Measurements from ENCODE around the gene TSPAN7.

Gene TSPAN7

DNA sequence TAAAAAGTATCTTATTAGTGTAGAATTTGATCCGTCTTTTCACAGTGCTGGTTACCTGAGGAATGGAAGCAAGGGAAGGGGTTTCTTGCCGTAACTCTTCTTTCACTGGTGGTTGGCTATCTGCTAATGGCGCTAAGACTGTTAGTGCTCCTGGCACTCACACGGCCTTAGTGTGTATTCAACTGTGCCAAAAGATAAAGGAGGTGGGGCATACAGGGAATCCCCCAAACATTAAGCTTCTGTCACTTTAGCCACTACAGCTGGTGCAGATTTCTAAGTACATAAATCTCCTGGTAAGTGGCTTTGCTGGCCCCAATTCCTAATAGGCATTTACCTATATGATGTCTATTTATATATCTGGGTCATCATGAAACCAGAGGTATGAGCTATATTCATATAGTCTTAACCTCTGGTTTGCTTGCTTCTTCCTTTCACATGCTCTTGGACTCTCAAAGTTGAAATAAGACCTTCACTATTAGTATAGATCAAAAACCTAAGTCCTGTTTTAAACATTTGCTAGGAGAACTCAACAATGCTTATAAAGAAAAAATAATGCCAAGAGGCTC lies 95.1 kb downstream of the TSPAN7 start:
- no peak for TF ChIP-seq POLR2AphosphoS5 (IDR thresholded peaks at IDR 0.05; ENCODE audit: low read depth, low read length)
- TF ChIP-seq FOXP2 (optimal IDR thresholded peaks at IDR 0.05; ENCODE audit: borderline replicate concordance, extremely low read depth, extremely low read length, insufficient read depth) = no peak
- no peak for TF ChIP-seq TAF1 (IDR thresholded peaks at IDR 0.05; ENCODE audit: borderline replicate concordance, insufficient read depth, low read length)
- TF ChIP-seq, protein P1, sequence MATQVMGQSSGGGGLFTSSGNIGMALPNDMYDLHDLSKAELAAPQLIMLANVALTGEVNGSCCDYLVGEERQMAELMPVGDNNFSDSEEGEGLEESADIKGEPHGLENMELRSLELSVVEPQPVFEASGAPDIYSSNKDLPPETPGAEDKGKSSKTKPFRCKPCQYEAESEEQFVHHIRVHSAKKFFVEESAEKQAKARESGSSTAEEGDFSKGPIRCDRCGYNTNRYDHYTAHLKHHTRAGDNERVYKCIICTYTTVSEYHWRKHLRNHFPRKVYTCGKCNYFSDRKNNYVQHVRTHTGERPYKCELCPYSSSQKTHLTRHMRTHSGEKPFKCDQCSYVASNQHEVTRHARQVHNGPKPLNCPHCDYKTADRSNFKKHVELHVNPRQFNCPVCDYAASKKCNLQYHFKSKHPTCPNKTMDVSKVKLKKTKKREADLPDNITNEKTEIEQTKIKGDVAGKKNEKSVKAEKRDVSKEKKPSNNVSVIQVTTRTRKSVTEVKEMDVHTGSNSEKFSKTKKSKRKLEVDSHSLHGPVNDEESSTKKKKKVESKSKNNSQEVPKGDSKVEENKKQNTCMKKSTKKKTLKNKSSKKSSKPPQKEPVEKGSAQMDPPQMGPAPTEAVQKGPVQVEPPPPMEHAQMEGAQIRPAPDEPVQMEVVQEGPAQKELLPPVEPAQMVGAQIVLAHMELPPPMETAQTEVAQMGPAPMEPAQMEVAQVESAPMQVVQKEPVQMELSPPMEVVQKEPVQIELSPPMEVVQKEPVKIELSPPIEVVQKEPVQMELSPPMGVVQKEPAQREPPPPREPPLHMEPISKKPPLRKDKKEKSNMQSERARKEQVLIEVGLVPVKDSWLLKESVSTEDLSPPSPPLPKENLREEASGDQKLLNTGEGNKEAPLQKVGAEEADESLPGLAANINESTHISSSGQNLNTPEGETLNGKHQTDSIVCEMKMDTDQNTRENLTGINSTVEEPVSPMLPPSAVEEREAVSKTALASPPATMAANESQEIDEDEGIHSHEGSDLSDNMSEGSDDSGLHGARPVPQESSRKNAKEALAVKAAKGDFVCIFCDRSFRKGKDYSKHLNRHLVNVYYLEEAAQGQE (IDR thresholded peaks at IDR 0.05; ENCODE audit: insufficient read depth in 1 of 2, low read depth in 2 of 2, low read length in 2 of 2) = no peak
- no peak for TF ChIP-seq SIN3A (IDR thresholded peaks at IDR 0.05; ENCODE audit: borderline replicate concordance, insufficient read depth, low read length)

DNA sequence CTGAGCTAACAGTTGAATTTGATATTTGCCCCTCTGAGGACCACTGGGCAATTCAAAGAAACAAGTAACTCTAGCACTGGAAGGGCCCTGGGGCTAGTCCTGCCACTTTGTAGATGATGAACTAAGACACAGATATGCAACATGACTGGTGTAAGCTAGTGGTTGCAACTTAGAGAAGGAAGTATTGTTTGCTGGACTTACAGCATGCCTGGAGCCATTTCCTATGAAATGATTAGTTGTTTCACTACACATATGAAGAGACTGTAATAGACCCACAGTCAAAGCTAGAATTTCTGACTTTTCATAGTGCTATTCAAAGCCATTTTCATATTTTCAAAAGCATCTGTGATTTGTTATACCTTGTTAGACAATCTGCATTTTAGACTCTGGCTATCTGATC lies 96.2 kb downstream of the TSPAN7 start:
- TF ChIP-seq FOXP2 (optimal IDR thresholded peaks at IDR 0.05; ENCODE audit: borderline replicate concordance, extremely low read depth, extremely low read length, insufficient read depth) = no peak
- TF ChIP-seq, protein P1 (IDR thresholded peaks at IDR 0.05; ENCODE audit: insufficient read depth in 1 of 2, low read depth in 2 of 2, low read length in 2 of 2) = no peak

DNA sequence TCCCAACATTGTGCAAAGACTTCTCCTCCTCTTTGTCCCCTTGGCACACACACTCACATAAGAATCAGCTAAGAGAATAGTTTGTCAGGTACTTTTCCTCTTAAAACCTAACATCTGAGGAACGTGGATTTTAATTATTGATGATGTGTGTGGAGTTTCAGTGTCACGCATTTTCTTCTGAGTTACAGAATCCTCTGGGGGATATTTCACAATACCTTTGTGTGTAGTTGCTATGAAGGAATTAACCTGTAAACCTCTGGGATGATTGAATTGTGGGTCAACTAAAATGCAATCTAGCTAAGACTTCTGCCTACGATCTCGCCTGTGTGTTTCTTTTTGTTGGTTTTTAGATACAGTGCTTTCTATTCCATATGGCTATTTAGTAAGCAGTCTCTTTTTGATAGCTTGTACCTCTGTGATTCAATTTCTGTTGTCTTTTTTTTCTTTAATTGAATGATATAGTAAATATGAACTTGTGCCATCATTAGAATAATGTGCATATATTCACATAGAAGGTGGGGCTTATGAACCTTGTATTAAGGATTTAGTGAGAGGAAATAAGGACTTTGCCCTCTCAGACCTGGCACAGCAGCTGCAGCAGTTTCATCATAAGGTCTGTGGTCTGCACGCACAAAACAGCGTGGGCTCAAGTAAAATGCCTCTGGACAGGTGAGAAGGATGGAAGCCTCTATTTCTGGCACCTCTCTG lies 99.2 kb downstream of the TSPAN7 start:
- TF ChIP-seq POLR2AphosphoS5 (IDR thresholded peaks at IDR 0.05; ENCODE audit: low read depth, low read length) (no peak), FOXP2 (optimal IDR thresholded peaks at IDR 0.05; ENCODE audit: borderline replicate concordance, extremely low read depth, extremely low read length, insufficient read depth) (no peak), TAF1 (IDR thresholded peaks at IDR 0.05; ENCODE audit: borderline replicate concordance, insufficient read depth, low read length) (no peak), SIN3A (IDR thresholded peaks at IDR 0.05; ENCODE audit: borderline replicate concordance, insufficient read depth, low read length) (no peak)
- TF ChIP-seq, protein P1 (IDR thresholded peaks at IDR 0.05; ENCODE audit: insufficient read depth in 1 of 2, low read depth in 2 of 2, low read length in 2 of 2) = no peak

DNA sequence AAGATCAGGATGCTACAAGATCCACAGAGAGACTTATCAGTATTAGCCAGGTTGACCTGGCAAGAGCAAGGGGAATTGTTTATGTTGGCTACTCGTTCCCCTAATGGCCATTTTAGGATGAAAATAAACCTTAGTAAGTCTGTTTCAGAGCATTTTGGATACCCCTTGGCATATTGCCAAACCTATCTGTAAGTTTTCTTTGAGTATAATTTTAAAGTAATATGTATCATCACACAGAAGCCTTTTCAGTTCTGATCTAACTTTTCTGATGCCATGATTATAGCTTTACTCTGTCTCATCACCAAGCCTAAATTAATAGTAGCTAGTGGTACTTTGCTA lies 99.7 kb downstream of the TSPAN7 start:
- TF ChIP-seq TAF1 (IDR thresholded peaks at IDR 0.05; ENCODE audit: borderline replicate concordance, insufficient read depth, low read length) = no peak

- TF ChIP-seq POLR2AphosphoS5 (IDR thresholded peaks at IDR 0.05; ENCODE audit: low read depth, low read length) = no peak
- TF ChIP-seq SIN3A (IDR thresholded peaks at IDR 0.05; ENCODE audit: borderline replicate concordance, insufficient read depth, low read length) = no peak
- TF ChIP-seq, protein P1 (IDR thresholded peaks at IDR 0.05; ENCODE audit: insufficient read depth in 1 of 2, low read depth in 2 of 2, low read length in 2 of 2) = no peak
- no peak for TF ChIP-seq FOXP2 (optimal IDR thresholded peaks at IDR 0.05; ENCODE audit: borderline replicate concordance, extremely low read depth, extremely low read length, insufficient read depth)
- no peak for TF ChIP-seq TAF1 (IDR thresholded peaks at IDR 0.05; ENCODE audit: borderline replicate concordance, insufficient read depth, low read length)
Measured at GRCh38 chrX:38661561-38661960, 100.2 kb downstream of the TSPAN7 start.

Measured in PFSK-1 (cell line).